Measurements from ENCODE around the gene DIP2A. TPM values are rescaled to one million over a fixed set of nuclear protein-coding genes. Genes with fewer than 3 reads are reported as not detected.

Gene DIP2A
- total and polyA plus RNA-seq, 11 donors, result 13.4 to 31.9 (median 22.6) TPM

DNA sequence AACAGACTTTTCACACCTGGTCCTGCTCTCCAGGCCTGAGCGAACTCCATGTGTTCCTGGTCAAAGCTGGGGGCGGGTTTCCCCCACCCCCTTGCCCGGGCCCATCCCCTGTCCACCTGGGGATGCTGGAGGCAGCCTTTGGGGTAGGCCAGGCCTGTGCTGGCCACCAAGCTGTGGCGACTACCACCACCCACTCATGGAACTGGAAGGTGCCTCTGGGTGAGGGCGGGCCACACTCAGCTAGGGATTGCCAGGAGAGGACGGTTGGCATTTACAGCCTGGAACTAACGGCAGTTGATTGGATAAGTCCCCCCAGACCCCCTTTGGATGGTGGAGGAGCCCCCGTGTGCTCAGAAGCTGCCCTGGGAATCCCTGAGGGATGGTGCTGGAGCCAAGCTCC is 138.3 kb downstream of the DIP2A start:
- no peak for DNase-seq
- Histone ChIP-seq H3K4me1 (peaks cover 0 to 22% (median 13%) of the 10 kb centered on the region in 12 donors), H3K27ac (no peak overlapping the region), H3K9me3 (peaks cover 0 to 17% (median 8%) of the 10 kb centered on the region in 12 donors), H3K27me3 (no peaks in the 10 kb centered on the region), H3K4me3 (no peak overlapping the region), H3K36me3 (no peaks in the 10 kb centered on the region)
- TF ChIP-seq, protein P1, sequence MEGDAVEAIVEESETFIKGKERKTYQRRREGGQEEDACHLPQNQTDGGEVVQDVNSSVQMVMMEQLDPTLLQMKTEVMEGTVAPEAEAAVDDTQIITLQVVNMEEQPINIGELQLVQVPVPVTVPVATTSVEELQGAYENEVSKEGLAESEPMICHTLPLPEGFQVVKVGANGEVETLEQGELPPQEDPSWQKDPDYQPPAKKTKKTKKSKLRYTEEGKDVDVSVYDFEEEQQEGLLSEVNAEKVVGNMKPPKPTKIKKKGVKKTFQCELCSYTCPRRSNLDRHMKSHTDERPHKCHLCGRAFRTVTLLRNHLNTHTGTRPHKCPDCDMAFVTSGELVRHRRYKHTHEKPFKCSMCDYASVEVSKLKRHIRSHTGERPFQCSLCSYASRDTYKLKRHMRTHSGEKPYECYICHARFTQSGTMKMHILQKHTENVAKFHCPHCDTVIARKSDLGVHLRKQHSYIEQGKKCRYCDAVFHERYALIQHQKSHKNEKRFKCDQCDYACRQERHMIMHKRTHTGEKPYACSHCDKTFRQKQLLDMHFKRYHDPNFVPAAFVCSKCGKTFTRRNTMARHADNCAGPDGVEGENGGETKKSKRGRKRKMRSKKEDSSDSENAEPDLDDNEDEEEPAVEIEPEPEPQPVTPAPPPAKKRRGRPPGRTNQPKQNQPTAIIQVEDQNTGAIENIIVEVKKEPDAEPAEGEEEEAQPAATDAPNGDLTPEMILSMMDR (IDR thresholded peaks at IDR 0.05), result no peak
- 88 to 100% (median 94%) methylated on average over 6 to 8 of the region's 8 CpGs for WGBS, 4 donors
- ATAC-seq, result no peak
- intact Hi-C loops (cut with DNase I), result no loop called here

DNA sequence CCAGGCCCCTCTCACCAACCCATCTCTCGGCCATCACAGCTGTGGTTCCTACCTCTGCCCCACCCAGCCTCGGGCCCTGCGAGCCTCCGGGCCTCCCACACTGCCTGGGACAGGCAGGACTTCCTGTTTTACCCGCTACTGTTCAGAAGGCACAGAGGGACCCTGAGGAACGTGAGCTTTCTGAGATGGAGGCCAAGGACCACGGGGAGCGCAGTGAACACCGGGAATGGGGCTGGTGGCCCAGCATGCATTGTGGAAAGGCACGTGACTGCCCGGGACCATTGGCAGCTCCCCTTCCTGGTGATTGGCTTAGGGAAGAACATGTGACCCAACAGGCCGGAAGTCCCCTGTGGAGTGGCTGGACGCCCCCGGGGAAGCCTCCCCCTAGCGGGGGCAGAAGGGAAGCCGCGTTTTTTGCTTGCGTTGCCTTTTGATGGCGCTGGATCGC is 139.2 kb downstream of the DIP2A start:
- H3K9me3 ChIP-seq, result peaks cover 0 to 17% (median 8%) of the 10 kb centered on the region in 12 donors
- H3K36me3 ChIP-seq, result no peaks in the 10 kb centered on the region
- H3K27ac ChIP-seq, result peak overlapping the region in 1 of 12 donors; percentile 53
- TF ChIP-seq, protein P1 (IDR thresholded peaks at IDR 0.05), result no peak
- no peak for TF ChIP-seq POLR2A (IDR thresholded peaks at IDR 0.05)
- ATAC-seq (no peak), DNase-seq (no peak)
- H3K4me3 ChIP-seq, result no peak overlapping the region
- WGBS, 4 donors, result 85 to 88% (median 88%) methylated on average over 18 to 20 of the region's 20 CpGs
- H3K27me3 ChIP-seq, result no peaks in the 10 kb centered on the region
- intact Hi-C loops (cut with DNase I), result loop anchor here in 1 of 10 donors (2.0 kb wide), 1 partner anchor 37 kb away; the partner anchor contains the start of gene PRMT2
- H3K4me1 ChIP-seq, result peaks cover 0 to 22% (median 13%) of the 10 kb centered on the region in 12 donors

GRCh38 chr21:46598581-46599572 is 140.2 kb downstream of the DIP2A start:
- Histone ChIP-seq H3K27ac (peak overlapping the region in 7 of 12 donors; percentile 3 to 59 (median 29)), H3K4me1 (peaks cover 0 to 22% (median 13%) of the 10 kb centered on the region in 12 donors), H3K36me3 (no peaks in the 10 kb centered on the region), H3K4me3 (no peak overlapping the region), H3K27me3 (no peaks in the 10 kb centered on the region), H3K9me3 (peaks cover 0 to 13% (median 8%) of the 10 kb centered on the region in 12 donors)
- intact Hi-C loops (cut with DNase I), result loop anchor here in 1 of 10 donors (2.0 kb wide), 1 partner anchor 36 kb away; the partner anchor contains the start of gene PRMT2
- peak; percentile 55 to 87 (median 70) for ATAC-seq
- 65 to 73% (median 71%) methylated on average over 35 to 38 of the region's 38 CpGs for WGBS, 4 donors
- TF ChIP-seq, protein P1 (IDR thresholded peaks at IDR 0.05), result no peak
- DNase-seq, result peak in 4 of 5 donors; percentile 43 to 68 (median 50)

- H3K4me3 ChIP-seq, result no peak overlapping the region
- intact Hi-C loops (cut with DNase I), result no loop called here
- ATAC-seq, result no peak
- 83 to 98% (median 91%) methylated on average over 5 of the region's 5 CpGs for WGBS, 4 donors
- no peak overlapping the region for H3K27ac ChIP-seq
- no peaks in the 10 kb centered on the region for H3K36me3 ChIP-seq
- TF ChIP-seq POLR2A (IDR thresholded peaks at IDR 0.05), result no peak
- TF ChIP-seq, protein P1 (IDR thresholded peaks at IDR 0.05), result no peak
- H3K9me3 ChIP-seq, result no peaks in the 10 kb centered on the region
- H3K4me1 ChIP-seq, result peaks cover 0 to 29% (median 13%) of the 10 kb centered on the region in 12 donors
- no peak for DNase-seq
- H3K27me3 ChIP-seq, result no peaks in the 10 kb centered on the region
Measured at GRCh38 chr21:46600305-46600704, 141.6 kb downstream of the DIP2A start.
